GM18519 (cell line): ENCODE measurements around the gene ZNF792.
"Not testable (repeated sequence)": the region's sequence is repeated elsewhere in the genome, so short reads cannot be mapped to it uniquely, and the experiment has no call there.

Experiments
- ATAC-seq: cut with Tn5 transposase; IDR thresholded peaks from one replicate; pipeline ENCODE4 v1.9.1; 2021; ENCODE audit warnings: mild to moderate bottlenecking, moderate library complexity; ENCODE audit not compliant: unreplicated experiment, low FRiP score

The ZNF792 gene

GRCh38 chr19:34999498-35000337, 35.7 kb upstream of the ZNF792 start, which contains the start of gene GRAMD1A:
Gene GRAMD1A (plus strand): TSS chr19:35000323. CDS start chr19:35000479, 156 bp downstream.
- no peak for ATAC-seq

DNA sequence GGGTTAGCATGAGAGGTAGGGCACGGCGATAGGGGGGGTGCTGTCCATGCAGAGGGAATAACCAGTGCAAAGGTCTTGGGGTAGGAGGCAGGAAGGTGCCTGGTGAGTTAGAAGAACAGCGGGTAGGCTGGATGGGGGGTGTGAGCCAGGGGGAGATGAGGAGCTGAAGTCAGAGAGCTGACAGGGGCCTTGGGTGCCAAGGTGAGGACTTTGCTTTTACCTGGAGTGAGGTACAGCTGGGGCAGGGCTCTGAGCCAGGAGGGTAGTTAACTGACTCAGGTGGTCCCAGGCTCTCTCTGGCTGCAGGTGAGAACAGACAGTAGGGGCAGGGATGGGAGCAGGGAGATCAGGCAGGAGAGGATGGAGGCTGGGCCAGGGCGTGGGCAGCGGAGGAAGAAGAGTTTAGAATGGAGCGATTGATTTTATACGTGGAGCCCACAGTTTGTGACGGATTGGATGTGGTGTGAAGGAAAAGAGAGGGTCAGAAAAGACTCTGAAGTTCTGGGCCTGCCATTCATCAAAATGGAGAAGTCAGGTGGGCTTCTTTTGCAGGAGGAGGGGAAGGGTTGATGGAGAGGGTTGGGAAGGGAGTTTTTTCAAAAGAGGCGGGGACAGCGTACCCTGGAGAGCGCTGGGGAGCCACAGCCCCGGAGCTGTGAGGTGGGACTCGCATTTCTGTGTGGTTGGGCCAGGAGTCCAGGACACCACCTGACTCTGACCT, 34.9 kb upstream of the ZNF792 start:
- ATAC-seq, result no peak

GRCh38 chr19:34998224-34998623, 34.2 kb upstream of the ZNF792 start:
- ATAC-seq, result not testable (repeated sequence)

- ATAC-seq, result no peak
Measured at GRCh38 chr19:34997071-34997617, 33.1 kb upstream of the ZNF792 start.

GRCh38 chr19:34995551-34995950, 31.5 kb upstream of the ZNF792 start:
- no peak for ATAC-seq

DNA sequence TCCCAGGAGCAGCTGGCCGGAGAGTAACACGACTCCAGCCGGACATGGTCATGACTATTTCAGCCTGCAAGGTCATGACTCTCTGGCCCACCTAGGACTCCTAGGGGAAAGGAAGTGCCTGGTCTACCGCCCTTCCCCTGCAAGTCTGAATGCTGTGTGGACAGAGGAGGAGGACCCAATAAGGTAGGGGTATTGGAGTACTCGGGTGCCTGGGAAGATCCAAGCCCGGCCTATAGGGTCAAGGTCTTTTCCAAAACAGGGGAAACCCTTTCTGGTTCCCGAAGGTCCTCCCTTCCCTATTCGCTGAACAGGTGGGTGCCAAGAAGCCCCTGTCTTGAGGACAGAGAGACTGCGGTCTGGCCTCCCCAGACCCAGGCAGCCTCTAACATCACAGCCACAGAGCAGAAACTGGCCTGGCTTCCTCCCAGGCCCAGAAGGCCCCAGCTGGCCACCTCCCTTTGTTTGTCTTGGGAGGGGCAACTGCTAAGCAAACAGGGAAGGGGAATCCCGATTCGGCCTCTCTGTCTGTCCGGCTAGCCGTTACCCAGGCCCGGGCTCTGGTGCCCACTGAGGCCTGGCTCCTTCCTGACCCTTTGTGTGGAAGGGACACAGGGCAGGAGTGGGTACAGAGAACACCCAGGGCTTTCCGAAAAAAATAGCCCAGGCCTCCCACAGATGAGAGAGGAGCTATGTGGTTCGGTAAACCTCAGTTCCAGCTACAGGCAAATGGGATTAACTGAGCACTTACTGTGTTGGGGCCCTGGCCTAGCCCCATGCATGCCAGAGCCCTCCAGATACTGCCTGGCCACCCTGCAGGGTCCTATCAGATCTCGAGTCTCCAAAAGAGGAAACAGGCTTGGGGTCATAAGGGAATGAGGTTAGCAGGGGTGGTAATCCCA, 30.9 kb upstream of the ZNF792 start:
- no peak for ATAC-seq

- no peak for ATAC-seq
Measured at GRCh38 chr19:34994286-34994642, 30.2 kb upstream of the ZNF792 start.

GRCh38 chr19:34992582-34992981, 28.6 kb upstream of the ZNF792 start:
- ATAC-seq, result not testable (repeated sequence)

DNA sequence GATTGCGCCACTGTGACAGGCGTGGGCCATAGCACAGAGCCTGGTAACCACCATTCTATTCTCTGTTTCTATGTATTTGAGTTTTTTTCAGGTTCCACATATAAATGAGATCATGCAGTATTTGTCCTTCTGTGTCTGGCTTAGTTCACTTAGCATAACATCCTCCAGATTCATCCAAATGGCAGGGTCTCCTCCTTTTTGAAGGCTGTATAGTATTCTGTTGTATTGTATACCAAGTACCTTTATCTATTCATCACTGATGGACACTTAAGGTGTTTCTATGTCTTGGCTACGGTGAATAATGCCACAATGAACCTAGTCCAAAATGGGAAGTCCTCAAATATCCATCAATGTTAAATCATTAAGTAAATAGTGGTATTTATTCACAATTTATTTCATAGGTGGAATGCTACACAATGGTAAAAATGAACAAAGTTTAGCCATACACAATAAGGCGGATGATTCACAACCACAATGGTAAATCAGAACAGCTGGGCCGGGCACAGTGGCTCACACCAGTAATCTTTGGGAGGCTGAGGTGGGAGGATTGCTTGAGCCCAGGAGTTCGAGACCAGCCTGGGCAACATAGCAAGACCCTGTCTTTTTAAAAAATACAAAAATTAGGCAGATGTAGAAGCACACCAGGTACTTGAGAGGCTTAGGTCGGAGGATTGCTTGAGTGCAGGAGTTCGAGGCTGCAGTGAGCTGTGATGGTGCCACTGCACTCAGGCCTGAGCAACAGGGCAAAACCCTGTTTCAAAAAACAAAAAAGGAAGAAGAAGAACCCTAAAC, 27.7 kb upstream of the ZNF792 start:
- no peak for ATAC-seq

GRCh38 chr19:34990578-34991192, 26.7 kb upstream of the ZNF792 start:
- no peak for ATAC-seq

DNA sequence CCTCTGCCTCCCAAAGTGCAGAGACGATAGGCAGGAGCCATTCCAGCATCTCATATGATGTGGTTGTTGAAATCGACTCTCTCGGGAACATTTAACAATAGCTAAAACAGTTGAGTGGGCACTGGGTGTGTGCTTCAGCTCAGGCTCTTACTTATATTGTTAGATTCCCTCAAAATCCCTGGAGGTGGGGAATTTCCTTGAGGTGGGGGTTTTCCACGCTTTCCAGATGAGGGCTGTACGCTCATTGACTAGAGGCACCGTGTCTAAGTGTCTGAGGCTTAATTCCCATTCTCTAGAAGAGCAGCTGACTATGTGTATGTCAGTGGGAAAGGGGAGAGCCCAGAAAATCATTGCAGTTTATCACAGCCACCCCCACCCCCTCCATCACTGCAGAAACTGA, 25.3 kb upstream of the ZNF792 start:
- ATAC-seq, result no peak

DNA sequence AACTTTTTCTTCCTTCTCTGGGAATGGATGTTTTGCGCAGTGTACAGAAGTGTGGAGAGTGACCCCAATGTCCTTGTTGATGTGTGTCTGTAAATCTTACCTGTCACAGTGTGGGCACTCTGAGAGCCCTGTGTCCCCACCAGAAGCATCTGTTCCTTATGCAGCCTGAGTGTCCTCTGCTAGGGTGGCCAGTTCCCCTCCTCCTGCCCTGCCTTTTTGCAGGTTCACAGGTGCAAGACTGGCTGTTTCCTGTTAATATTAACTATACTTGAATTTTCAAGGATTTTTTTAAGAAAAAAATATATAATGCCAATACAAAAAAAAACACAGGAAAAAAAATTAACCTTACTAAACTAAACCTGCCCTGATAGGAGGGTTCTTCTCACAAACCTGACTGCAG, 24.1 kb upstream of the ZNF792 start:
- no peak for ATAC-seq

- no peak for ATAC-seq
Measured at GRCh38 chr19:34985249-34986022, 21.4 kb upstream of the ZNF792 start.

GRCh38 chr19:34984287-34984686, 20.3 kb upstream of the ZNF792 start:
- no peak for ATAC-seq

- ATAC-seq, result no peak
Measured at GRCh38 chr19:34983786-34984185, 19.8 kb upstream of the ZNF792 start.

- ATAC-seq, result no peak
Measured at GRCh38 chr19:34982275-34982674, 18.2 kb upstream of the ZNF792 start.

- ATAC-seq, result no peak
Measured at GRCh38 chr19:34979819-34980640, 16.0 kb upstream of the ZNF792 start.

DNA sequence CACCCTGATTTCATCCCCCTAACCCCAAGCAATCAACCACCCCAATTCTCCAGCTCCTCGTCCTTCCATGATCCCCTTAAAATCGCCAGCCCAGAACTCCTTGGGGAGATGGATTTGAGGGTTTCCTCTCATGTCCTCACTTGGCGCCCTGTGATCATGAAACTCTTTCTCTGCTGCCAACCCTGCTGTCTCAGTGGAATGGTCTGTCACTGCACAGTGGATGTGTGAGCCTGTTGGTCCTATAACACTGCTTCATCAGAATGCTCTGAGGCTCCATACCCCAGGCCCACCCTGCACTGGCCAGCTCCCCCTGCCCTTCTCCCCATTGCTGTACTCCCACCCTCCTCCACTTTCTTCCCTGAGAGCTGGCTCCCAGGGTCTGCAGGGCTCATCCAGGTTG, 12.6 kb upstream of the ZNF792 start:
- no peak for ATAC-seq
